Breast epithelium (tissue), 4 donors: ENCODE results near the gene RNASE7. TPM values are rescaled to one million over a fixed set of nuclear protein-coding genes. Genes with fewer than 3 reads are reported as not detected.

Source experiments
- DNase-seq, 2 donors: peaks; one replicate each; pipeline ENCODE4 v3.0.0-alpha.2; 2019; ENCODE audit warnings: low spot score in 2 of 2
- H3K27ac ChIP-seq, 2 donors: fragments of 200-600 bp; sonication (generic) in 1 of 2; one replicate each; pipeline ENCODE4 v1.5.1; 2016 to 2019; ENCODE audit warnings: mild to moderate bottlenecking in 1 of 2
- H3K27me3 ChIP-seq, 2 donors: fragments of 200-600 bp; sonication (generic) in 1 of 2; one replicate each; pipeline versions ENCODE4 v1.5.1 to v1.6.0; 2017 to 2019; ENCODE audit warnings: control low read depth in 1 of 2, mild to moderate bottlenecking in 1 of 2
- H3K36me3 ChIP-seq: fragments of 200-600 bp; one replicate; pipeline ENCODE4 v1.5.1; 2019
- H3K4me1 ChIP-seq, 2 donors: fragments of 200-600 bp; sonication (generic); one replicate each; pipeline ENCODE4 v1.5.1; 2016 to 2019; ENCODE audit warnings: control low read depth in 1 of 2
- H3K4me3 ChIP-seq, 3 donors: fragments of 200-600 bp; sonication (generic); 1 replicate in 2 of 3; 2 replicates in 1 of 3; pipeline ENCODE4 v1.5.1; 2016 to 2019; ENCODE audit warnings: mild to moderate bottlenecking in 3 of 3, moderate library complexity in 2 of 3
- H3K9me3 ChIP-seq, 2 donors: fragments of 200-600 bp; sonication (generic) in 1 of 2; one replicate each; pipeline ENCODE4 v1.5.1; 2016 to 2019; ENCODE audit warnings: control low read depth in 1 of 2
- POLR2A ChIP-seq: fragments of 450-650 bp; IDR thresholded peaks from one replicate; pipeline ENCODE4 v1.6.1; 2016; ENCODE audit warnings: antibody characterized with exemption, mild to moderate bottlenecking, moderate library complexity
- POLR2AphosphoS5 ChIP-seq, 3 donors: sonication (generic); formaldehyde crosslinking; IDR thresholded peaks; one replicate each; pipeline ENCODE4 v1.6.1; 2017; ENCODE audit warnings: antibody characterized with exemption in 3 of 3
- intact Hi-C: fragments of 100-400 bp; cut with DNase I; formaldehyde crosslinking; loops from one replicate; pipeline ENCODE4 v1.15.1; 2023; ENCODE audit warnings: low total_unique reads
- total RNA-seq, 3 donors: library from RNA; depleted of rRNA; stranded (reverse); fragments of >200 nt; gene quantifications; one replicate each; pipeline ENCODE4 v1.1.0, GENCODE V29; 2016
- TF ChIP-seq, protein P1 (sequence below), 3 donors: fragments of 450-650 bp; IDR thresholded peaks; one replicate each; pipeline ENCODE4 v1.5.1; 2016 to 2017; ENCODE audit warnings: antibody characterized with exemption in 3 of 3, mild to moderate bottlenecking in 3 of 3, moderate library complexity in 3 of 3

The RNASE7 gene
- total RNA-seq, 3 donors from 2014 or later = 1.6 to 3.1 TPM; not detected in 1

DNA sequence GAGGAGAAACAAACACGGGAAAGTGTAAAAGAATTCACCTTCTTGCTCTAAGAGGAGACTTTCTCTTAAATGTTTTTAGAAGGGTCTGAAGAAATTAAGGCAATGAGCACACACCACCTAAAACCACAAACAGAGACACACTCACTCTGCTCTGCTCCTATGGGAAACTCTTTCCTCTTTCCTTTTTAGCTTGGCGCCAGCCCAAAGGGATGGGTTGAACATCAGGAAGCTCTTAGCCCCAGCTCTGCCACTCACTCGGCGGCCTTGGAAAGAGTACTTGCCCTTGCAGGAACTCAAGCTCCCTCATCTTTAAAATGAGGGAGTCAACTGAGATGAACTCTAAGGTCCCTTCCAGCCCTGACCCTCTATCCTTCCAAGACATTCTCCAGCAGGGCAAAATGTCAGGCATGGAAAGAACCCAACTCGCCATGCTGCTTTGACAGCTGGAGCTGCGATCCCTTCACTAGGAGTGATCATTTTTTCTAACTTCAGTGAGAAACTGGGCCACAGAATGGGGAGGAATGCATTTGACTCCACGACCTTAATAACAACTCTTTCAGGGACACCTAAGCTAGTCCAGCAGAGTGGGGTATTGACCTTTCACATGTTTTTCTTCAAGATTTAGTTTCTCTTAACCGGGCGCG, 14.5 kb downstream of the RNASE7 start:
- H3K27ac ChIP-seq = no peak overlapping the region
- DNase-seq = no peak
- TF ChIP-seq, protein P1, sequence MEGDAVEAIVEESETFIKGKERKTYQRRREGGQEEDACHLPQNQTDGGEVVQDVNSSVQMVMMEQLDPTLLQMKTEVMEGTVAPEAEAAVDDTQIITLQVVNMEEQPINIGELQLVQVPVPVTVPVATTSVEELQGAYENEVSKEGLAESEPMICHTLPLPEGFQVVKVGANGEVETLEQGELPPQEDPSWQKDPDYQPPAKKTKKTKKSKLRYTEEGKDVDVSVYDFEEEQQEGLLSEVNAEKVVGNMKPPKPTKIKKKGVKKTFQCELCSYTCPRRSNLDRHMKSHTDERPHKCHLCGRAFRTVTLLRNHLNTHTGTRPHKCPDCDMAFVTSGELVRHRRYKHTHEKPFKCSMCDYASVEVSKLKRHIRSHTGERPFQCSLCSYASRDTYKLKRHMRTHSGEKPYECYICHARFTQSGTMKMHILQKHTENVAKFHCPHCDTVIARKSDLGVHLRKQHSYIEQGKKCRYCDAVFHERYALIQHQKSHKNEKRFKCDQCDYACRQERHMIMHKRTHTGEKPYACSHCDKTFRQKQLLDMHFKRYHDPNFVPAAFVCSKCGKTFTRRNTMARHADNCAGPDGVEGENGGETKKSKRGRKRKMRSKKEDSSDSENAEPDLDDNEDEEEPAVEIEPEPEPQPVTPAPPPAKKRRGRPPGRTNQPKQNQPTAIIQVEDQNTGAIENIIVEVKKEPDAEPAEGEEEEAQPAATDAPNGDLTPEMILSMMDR (IDR thresholded peaks at IDR 0.05) = no peak
- TF ChIP-seq POLR2A (no peak), POLR2AphosphoS5 (IDR thresholded peaks at IDR 0.05) (no peak)
- no peak overlapping the region for H3K4me3 ChIP-seq
- H3K36me3 ChIP-seq = no peaks in the 10 kb centered on the region
- intact Hi-C loops = no loop called here
- H3K4me1 ChIP-seq = no peaks in the 10 kb centered on the region
- H3K9me3 ChIP-seq = no peaks in the 10 kb centered on the region
- no peaks in the 10 kb centered on the region for H3K27me3 ChIP-seq

DNA sequence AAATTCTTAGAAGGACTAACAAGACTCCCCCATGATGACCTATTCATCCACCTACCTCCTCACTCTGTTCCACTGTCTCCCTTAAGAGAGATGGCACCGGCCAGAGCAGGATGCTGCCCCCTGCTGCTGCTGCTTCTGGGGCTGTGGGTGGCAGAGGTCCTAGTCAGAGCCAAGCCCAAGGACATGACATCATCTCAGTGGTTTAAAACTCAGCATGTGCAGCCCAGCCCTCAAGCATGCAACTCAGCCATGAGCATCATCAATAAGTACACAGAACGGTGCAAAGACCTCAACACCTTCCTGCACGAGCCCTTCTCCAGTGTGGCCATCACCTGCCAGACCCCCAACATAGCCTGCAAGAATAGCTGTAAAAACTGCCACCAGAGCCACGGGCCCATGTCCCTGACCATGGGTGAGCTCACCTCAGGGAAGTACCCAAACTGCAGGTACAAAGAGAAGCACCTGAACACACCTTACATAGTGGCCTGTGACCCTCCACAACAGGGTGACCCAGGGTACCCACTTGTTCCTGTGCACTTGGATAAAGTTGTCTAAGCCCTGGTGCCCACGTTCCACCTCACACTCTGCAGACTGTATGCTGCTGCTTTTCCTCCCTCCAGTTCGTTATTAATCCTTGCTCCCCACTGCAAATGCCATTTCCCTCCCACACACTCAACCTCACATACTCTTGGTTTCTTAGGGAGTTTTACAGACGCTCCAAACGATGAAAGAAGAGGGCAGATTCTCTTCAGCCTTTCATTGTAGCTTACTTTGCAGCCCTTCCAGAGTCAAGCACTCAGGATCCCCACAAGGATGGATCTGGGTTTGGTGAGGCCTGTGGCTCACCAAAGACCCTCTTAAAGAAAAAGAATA, 15.9 kb downstream of the RNASE7 start, which contains the start of gene RNASE8:
Gene RNASE8 (plus strand): TSS at position 20 of the 873 bp plus-strand sequence. CDS start 71 bp downstream, at position 91.
- DNase-seq = no peak
- no peaks in the 10 kb centered on the region for H3K27me3 ChIP-seq
- no peaks in the 10 kb centered on the region for H3K4me1 ChIP-seq
- H3K36me3 ChIP-seq = no peaks in the 10 kb centered on the region
- no peaks in the 10 kb centered on the region for H3K9me3 ChIP-seq
- TF ChIP-seq POLR2A (no peak), POLR2AphosphoS5 (IDR thresholded peaks at IDR 0.05) (no peak)
- TF ChIP-seq, protein P1 (IDR thresholded peaks at IDR 0.05) = no peak
- no peak within 1 kb of the TSS for H3K4me3 ChIP-seq
- no peak within 1 kb of the TSS for H3K27ac ChIP-seq
- intact Hi-C loops = no loop called here

DNA sequence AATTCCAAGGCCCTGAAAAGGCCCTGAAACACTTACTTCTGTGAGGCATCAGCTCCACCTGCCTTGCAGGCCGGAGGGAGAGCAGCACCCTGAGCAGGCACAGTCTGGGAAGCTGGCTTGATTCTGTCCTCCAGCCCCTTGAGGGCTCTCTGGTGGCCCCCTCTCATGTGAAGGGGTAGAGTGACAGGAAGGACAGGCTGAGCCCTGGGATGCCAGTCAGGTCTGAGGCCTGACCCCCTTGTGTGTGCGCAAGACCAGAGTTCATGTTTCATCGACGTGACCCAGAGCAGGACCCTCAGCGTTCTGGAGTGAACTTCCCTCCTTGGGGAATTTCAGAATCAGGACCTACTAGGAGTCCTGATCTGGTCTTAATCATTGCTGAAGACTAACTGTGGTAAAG, 16.7 kb downstream of the RNASE7 start:
- DNase-seq = no peak
- intact Hi-C loops = no loop called here
- Histone ChIP-seq H3K27ac (no peak overlapping the region), H3K9me3 (no peaks in the 10 kb centered on the region), H3K27me3 (no peaks in the 10 kb centered on the region), H3K4me1 (no peaks in the 10 kb centered on the region), H3K4me3 (no peak overlapping the region), H3K36me3 (no peaks in the 10 kb centered on the region)
- TF ChIP-seq, protein P1 (IDR thresholded peaks at IDR 0.05) = no peak
- TF ChIP-seq POLR2AphosphoS5 (IDR thresholded peaks at IDR 0.05) (no peak), POLR2A (no peak)

DNA sequence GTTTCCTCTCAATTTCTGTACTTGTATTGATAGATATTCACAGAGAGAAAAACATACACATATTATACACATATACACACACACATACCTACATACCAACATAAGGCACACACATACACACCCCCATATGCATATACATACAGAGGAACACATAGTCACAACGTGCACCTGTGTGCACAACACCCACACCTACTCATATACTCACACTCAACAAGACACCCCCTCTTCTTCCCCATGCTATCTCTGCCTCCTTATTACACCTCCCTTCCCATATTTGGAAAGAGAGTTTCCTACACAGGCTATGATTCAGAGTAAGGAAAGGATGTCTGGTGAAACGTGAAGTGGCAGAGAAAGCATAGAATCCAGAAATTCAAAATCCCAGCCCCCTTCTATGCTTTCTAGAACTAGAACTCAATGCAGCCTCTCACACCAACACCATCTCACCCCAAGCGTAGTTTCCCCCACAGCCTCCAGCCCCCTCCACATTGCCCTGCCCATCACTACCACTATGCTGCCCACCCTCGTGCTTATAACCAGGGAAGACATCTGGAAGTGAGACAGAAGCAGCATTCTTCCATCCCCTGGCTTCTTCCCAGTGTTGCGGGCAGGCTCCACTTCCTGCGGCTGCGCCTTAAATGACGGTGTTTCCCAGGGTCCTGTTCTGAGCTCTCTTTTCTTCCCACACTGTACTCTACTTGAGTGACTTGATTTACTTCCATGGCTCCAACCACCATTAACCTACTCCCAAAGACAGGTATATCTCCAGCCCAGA, 17.9 kb downstream of the RNASE7 start:
- Histone ChIP-seq H3K27me3 (no peaks in the 10 kb centered on the region), H3K9me3 (no peaks in the 10 kb centered on the region), H3K4me3 (no peak overlapping the region), H3K36me3 (no peaks in the 10 kb centered on the region), H3K27ac (no peak overlapping the region), H3K4me1 (no peaks in the 10 kb centered on the region)
- intact Hi-C loops = loop anchor here (10.0 kb wide), 1 partner anchor 85 kb away; no protein-coding TSS in a partner anchor
- DNase-seq = no peak
- TF ChIP-seq POLR2AphosphoS5 (IDR thresholded peaks at IDR 0.05) (no peak), POLR2A (no peak)
- TF ChIP-seq, protein P1 (IDR thresholded peaks at IDR 0.05) = no peak
